NCI-H2081 treated with DMSO at 0.1 percent for 48 hours (cell line): ENCODE results near the gene UNC5C.

ENCODE experiments used
- DNase-seq: peaks from one replicate; lab custom pipeline; 2025; lab: John Stamatoyannopoulos, UW

Gene UNC5C

GRCh38 chr4:95402299-95402698 is 146.5 kb downstream of the UNC5C start:
- no peak for DNase-seq

GRCh38 chr4:95398217-95398616 is 150.6 kb downstream of the UNC5C start:
- no peak for DNase-seq

- DNase-seq: no peak
These were observed 153.9 kb downstream of the UNC5C start for GRCh38 chr4:95394752-95395306.

- DNase-seq: no peak
These were observed 155.0 kb downstream of the UNC5C start for GRCh38 chr4:95393821-95394220.

GRCh38 chr4:95388911-95389310 is 159.9 kb downstream of the UNC5C start:
- DNase-seq: no peak

- DNase-seq: no peak
These were observed 161.1 kb downstream of the UNC5C start for GRCh38 chr4:95387719-95388118.

GRCh38 chr4:95386410-95386809 is 162.4 kb downstream of the UNC5C start:
- no peak for DNase-seq

- DNase-seq: no peak
These were observed 166.8 kb downstream of the UNC5C start for GRCh38 chr4:95381843-95382580.

GRCh38 chr4:95379633-95380032 is 169.1 kb downstream of the UNC5C start:
- no peak for DNase-seq

GRCh38 chr4:95377366-95377900 is 171.3 kb downstream of the UNC5C start:
- DNase-seq: no peak

GRCh38 chr4:95371476-95372224 is 177.1 kb downstream of the UNC5C start:
- no peak for DNase-seq

GRCh38 chr4:95367824-95368223 is 180.9 kb downstream of the UNC5C start:
- no peak for DNase-seq

GRCh38 chr4:95363966-95364365 is 184.8 kb downstream of the UNC5C start:
- no peak for DNase-seq

- DNase-seq: no peak
These were observed 185.2 kb downstream of the UNC5C start for GRCh38 chr4:95363559-95363925.

GRCh38 chr4:95362906-95363558 is 185.7 kb downstream of the UNC5C start:
- DNase-seq: no peak

GRCh38 chr4:95362066-95362465 is 186.7 kb downstream of the UNC5C start:
- DNase-seq: no peak

GRCh38 chr4:95361696-95361965 is 187.1 kb downstream of the UNC5C start:
- DNase-seq: no peak

- no peak for DNase-seq
These were observed 187.7 kb downstream of the UNC5C start for GRCh38 chr4:95360906-95361695.

GRCh38 chr4:95360256-95360903 is 188.4 kb downstream of the UNC5C start:
- DNase-seq: no peak

- DNase-seq: no peak
These were observed 190.4 kb downstream of the UNC5C start for GRCh38 chr4:95358421-95358820.

GRCh38 chr4:95355021-95355420 is 193.8 kb downstream of the UNC5C start:
- DNase-seq: no peak
